Testis (tissue), 3 donors: ENCODE data around the gene DGLUCY. TPM values are rescaled to one million over a fixed set of nuclear protein-coding genes. Genes with fewer than 3 reads are reported as not detected.

Experiments
- DNase-seq: peaks from one replicate; pipeline ENCODE4 v3.0.0-alpha.2; 2019
- H3K27ac ChIP-seq, 2 donors: fragments of 200-600 bp; sonication (generic); one replicate each; pipeline ENCODE4 v1.5.1; 2019
- H3K27me3 ChIP-seq: fragments of 200-600 bp; sonication (generic); one replicate; pipeline ENCODE4 v1.5.1; 2019
- H3K36me3 ChIP-seq: fragments of 200-600 bp; sonication (generic); one replicate; pipeline ENCODE4 v1.5.1; 2017; ENCODE audit warnings: low read depth; ENCODE audit errors: missing control alignments
- H3K4me1 ChIP-seq: fragments of 200-600 bp; sonication (generic); one replicate; pipeline ENCODE4 v1.5.1; 2019
- H3K4me3 ChIP-seq, 2 donors: fragments of 200-600 bp; sonication (generic); one replicate each; pipeline ENCODE4 v1.5.1; 2017 to 2019
- H3K9me3 ChIP-seq: fragments of 200-600 bp; sonication (generic); one replicate; pipeline ENCODE4 v1.5.1; 2017
- POLR2A ChIP-seq: fragments of 450-650 bp; IDR thresholded peaks from one replicate; pipeline ENCODE4 v1.6.1; 2017; ENCODE audit warnings: antibody characterized with exemption, mild to moderate bottlenecking, moderate library complexity
- WGBS, 2 donors: methylation state at CpG; one replicate each; pipeline ENCODE4 v1.1.5; 2018; 5-methylcytosine and 5-hydroxymethylcytosine counted together
- intact Hi-C: fragments of 100-400 bp; cut with DNase I; formaldehyde crosslinking; loops from one replicate; pipeline ENCODE4 v1.15.1; 2023; ENCODE audit warnings: low total_unique reads
- polyA plus RNA-seq: library from polyadenylated mRNA; stranded (reverse); fragments of 350-450 nt; fragmentation: Illumina TruSeq; extraction: RNeasy Lipid Tissue Mini Kit (QIAGEN cat#74804); gene quantifications from one replicate; pipeline ENCODE4 v1.2.3, GENCODE V29; 2014; ENCODE audit warnings: low read depth, low replicate concordance; ENCODE audit not compliant: insufficient read depth
- total RNA-seq, 2 donors: library from RNA; depleted of rRNA; stranded (reverse); fragments of >200 nt; gene quantifications; one replicate each; pipeline ENCODE4 v1.2.3, GENCODE V29; 2016
- TF ChIP-seq, protein P1 (sequence below), 3 experiments: fragments of 450-650 bp in 2 of 3; fragments of 200-600 bp in 1 of 3; sonication (generic) in 1 of 3; IDR thresholded peaks; one replicate each; pipeline ENCODE4 v1.5.1; 2016 to 2019; ENCODE audit warnings: antibody characterized with exemption in 3 of 3, mild to moderate bottlenecking in 2 of 3, moderate library complexity in 1 of 3

DGLUCY gene
- total and polyA plus RNA-seq, 3 donors from 2014 or later = 77.5 to 161 (median 145) TPM

GRCh38 chr14:91204657-91205056 lies 90.8 kb downstream of the DGLUCY start:
- 96% methylated on average over 7 to 14 of the region's 14 CpGs for WGBS, 2 donors
- no peak for TF ChIP-seq POLR2A
- TF ChIP-seq, protein P1, sequence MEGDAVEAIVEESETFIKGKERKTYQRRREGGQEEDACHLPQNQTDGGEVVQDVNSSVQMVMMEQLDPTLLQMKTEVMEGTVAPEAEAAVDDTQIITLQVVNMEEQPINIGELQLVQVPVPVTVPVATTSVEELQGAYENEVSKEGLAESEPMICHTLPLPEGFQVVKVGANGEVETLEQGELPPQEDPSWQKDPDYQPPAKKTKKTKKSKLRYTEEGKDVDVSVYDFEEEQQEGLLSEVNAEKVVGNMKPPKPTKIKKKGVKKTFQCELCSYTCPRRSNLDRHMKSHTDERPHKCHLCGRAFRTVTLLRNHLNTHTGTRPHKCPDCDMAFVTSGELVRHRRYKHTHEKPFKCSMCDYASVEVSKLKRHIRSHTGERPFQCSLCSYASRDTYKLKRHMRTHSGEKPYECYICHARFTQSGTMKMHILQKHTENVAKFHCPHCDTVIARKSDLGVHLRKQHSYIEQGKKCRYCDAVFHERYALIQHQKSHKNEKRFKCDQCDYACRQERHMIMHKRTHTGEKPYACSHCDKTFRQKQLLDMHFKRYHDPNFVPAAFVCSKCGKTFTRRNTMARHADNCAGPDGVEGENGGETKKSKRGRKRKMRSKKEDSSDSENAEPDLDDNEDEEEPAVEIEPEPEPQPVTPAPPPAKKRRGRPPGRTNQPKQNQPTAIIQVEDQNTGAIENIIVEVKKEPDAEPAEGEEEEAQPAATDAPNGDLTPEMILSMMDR (IDR thresholded peaks at IDR 0.05) = no peak
- Histone ChIP-seq H3K36me3 (no peaks in the 10 kb centered on the region), H3K4me3 (no peak overlapping the region), H3K4me1 (peaks cover 6% of the 10 kb centered on the region), H3K27me3 (no peaks in the 10 kb centered on the region), H3K27ac (no peak overlapping the region), H3K9me3 (no peaks in the 10 kb centered on the region)
- DNase-seq = no peak
- intact Hi-C loops = no loop called here

GRCh38 chr14:91205459-91205858 lies 91.6 kb downstream of the DGLUCY start:
- Histone ChIP-seq H3K27me3 (no peaks in the 10 kb centered on the region), H3K27ac (no peak overlapping the region), H3K9me3 (no peaks in the 10 kb centered on the region), H3K4me1 (peaks cover 6% of the 10 kb centered on the region), H3K36me3 (no peaks in the 10 kb centered on the region), H3K4me3 (no peak overlapping the region)
- WGBS, 2 donors = 88 to 89% methylated on average over 7 of the region's 7 CpGs
- DNase-seq = no peak
- TF ChIP-seq, protein P1 (IDR thresholded peaks at IDR 0.05) = no peak
- TF ChIP-seq POLR2A = no peak
- intact Hi-C loops = no loop called here

DNA sequence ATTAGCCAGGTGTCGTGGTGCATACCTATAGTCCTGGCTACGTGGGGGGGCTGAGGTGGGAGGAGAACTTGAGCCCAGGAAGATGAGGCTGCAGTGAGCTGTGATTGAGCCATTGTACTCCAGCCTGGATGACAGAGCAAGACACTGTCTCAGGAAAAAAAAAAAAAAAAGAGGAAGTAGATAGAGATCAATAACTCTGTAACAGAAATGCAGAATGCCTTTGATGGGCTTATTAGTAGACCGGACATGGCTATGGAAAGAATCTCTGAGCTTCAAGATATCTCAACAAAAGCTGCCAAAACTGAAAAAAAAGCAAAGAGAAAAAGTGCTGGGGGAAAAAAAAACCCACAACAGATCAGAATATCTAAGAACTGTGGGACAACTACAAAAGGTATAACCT lies 93.1 kb downstream of the DGLUCY start:
- DNase-seq = no peak
- intact Hi-C loops = no loop called here
- 57 to 81% methylated on average over 3 of the region's 3 CpGs for WGBS, 2 donors
- TF ChIP-seq POLR2A = no peak
- TF ChIP-seq, protein P1 (IDR thresholded peaks at IDR 0.05) = no peak
- Histone ChIP-seq H3K4me3 (no peak overlapping the region), H3K27ac (no peak overlapping the region), H3K36me3 (no peaks in the 10 kb centered on the region), H3K27me3 (no peaks in the 10 kb centered on the region), H3K9me3 (no peaks in the 10 kb centered on the region), H3K4me1 (peaks cover 4% of the 10 kb centered on the region)

DNA sequence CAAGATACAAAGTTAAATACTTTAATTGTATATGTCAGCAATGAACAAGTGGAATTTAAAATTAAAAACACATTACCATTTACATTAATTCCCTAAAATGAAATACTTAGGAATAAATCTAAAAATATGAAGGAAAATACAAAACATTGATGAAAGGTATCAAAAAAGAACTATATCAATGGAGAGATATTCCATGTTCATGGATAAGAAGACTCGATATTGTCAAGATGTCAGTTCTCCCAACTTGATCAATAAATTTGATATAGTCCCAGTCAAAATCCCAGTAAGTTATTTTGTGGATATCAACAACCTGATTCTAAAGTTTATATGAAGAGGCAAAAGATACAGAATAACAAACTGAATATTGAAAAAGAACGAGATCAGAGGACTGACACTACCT lies 97.1 kb downstream of the DGLUCY start:
- Histone ChIP-seq H3K27ac (no peak overlapping the region), H3K4me3 (no peak overlapping the region), H3K27me3 (no peaks in the 10 kb centered on the region), H3K4me1 (no peaks in the 10 kb centered on the region), H3K36me3 (no peaks in the 10 kb centered on the region), H3K9me3 (no peaks in the 10 kb centered on the region)
- intact Hi-C loops = no loop called here
- TF ChIP-seq POLR2A = no peak
- TF ChIP-seq, protein P1 (IDR thresholded peaks at IDR 0.05) = no peak
- WGBS, 2 donors = 90 to 94% methylated on average over 2 of the region's 2 CpGs
- DNase-seq = no peak

GRCh38 chr14:91214306-91214705 lies 100.4 kb downstream of the DGLUCY start:
- no peak for TF ChIP-seq POLR2A
- TF ChIP-seq, protein P1 (IDR thresholded peaks at IDR 0.05) = no peak
- no peak for DNase-seq
- no peak overlapping the region for H3K4me3 ChIP-seq
- H3K9me3 ChIP-seq = no peaks in the 10 kb centered on the region
- no peaks in the 10 kb centered on the region for H3K27me3 ChIP-seq
- intact Hi-C loops = no loop called here
- no peaks in the 10 kb centered on the region for H3K36me3 ChIP-seq
- WGBS, 2 donors = 90 to 91% methylated on average over 6 of the region's 6 CpGs
- no peak overlapping the region for H3K27ac ChIP-seq
- H3K4me1 ChIP-seq = no peaks in the 10 kb centered on the region
